Stimulated activated CD8-positive, alpha-beta memory T cell treated with anti-CD3 and anti-CD28 coated beads, Interleukin-4, amount 100 ng/mL, for 48 hours (primary cell): ENCODE data around the gene IL1R2.
"Not testable (repeated sequence)": the region's sequence is repeated elsewhere in the genome, so short reads cannot be mapped to it uniquely, and the experiment has no call there.

Source experiments
- DNase-seq: peaks from one replicate; pipeline ENCODE4 v3.0.0-alpha.2; 2020

Gene IL1R2

GRCh38 chr2:102063487-102063911 is 71.7 kb downstream of the IL1R2 start:
- no peak for DNase-seq

GRCh38 chr2:102063941-102064678 is 72.3 kb downstream of the IL1R2 start:
- peak; percentile 66 for DNase-seq

DNA sequence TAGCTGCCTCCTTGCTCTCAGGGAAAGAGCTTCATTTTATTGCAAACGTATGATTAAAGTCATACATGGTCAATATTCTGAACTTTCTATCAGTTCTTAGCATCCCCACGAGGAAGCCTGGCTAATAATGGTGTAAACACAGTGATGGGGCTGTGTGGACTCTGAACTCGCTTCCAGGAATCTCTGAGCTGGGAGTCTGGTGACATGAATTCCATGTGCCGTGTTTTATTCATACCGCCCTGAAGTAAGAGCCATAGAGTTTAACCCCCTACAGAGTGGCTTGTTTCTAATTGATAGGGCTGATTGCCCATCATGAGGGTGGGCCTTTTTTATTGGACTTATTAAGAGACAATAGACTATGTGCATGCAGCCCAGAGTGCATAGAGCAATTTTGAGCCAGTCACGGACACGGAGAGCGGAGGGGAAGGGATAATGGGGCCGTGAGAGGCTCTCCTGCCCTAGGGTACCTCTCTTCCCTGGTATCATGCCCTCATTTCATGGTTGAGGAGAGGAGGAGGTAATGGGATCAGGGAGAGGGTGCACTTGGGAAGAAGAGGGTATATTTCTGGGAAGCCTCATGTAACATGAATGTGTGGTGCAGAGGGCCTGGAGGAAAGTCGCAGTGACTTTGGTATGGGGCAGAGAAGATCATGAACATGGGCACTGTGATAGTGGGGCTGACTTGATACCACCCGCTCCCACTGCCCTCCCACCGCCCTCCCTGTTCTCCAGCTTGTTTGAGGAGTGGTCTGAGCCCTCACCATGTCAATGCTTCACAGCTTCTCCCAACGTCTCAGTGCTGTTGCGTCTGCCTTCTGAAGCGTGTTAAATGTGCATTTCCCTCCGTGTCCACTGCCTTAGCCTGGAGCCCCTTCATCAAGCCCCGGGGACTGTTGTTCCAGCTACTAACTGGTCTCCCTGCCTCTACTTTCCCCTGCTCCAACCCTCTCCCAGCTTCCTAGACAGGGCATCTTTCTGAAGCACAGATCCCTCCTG is 73.2 kb downstream of the IL1R2 start:
- no peak for DNase-seq

DNA sequence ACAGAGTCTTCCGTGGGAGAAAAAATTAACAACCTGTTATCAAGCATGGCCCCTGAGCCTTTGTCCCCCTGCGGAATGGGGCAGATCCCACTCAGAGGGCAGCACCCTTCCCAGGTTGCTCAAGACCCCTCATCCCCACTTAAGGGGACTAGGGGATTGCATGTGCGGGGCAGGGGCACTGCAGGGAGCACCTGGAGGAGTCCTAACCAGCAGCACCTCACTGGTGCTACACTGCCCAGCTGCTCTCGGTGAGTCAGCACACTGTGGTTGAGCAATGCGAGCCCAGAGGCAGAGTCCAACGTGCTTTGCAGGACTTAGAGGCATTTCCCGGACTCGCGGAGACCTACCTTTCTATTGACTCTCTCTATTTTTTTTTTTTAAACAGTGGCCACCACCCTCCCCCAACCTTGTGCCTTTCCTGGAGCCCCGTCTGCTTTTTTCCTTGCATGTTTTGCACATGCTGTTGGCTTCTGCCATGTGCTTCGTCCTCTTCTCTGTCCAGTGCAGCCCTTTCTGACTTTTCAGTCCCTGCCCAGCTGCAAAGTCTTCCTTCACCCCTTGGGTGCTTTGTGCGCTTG is 74.0 kb downstream of the IL1R2 start:
- no peak for DNase-seq

DNA sequence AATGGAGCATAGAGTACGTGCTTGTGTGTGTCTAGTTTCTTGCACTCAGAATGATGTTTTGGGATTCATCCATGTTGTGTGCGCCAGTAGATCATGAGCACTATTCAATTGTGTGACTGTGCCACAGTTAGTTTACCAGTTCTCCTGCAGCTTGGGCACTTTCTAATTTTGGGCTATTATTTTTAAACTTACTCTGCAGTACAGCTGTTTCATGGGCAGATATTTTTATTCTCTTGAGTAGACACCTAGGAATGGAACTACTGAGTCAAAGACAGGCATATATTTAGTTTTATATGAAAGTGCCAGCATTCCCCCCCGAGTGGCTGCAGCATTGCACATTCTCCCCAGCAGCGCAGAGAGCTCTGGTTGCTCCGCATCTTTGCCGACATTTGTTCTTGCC is 74.8 kb downstream of the IL1R2 start:
- no peak for DNase-seq

- DNase-seq: not testable (repeated sequence)
These were observed 76.4 kb downstream of the IL1R2 start for GRCh38 chr2:102068126-102068525.

- no peak for DNase-seq
These were observed 77.7 kb downstream of the IL1R2 start for GRCh38 chr2:102069311-102069974.

- no peak for DNase-seq
These were observed 78.4 kb downstream of the IL1R2 start for GRCh38 chr2:102070058-102070642.

DNA sequence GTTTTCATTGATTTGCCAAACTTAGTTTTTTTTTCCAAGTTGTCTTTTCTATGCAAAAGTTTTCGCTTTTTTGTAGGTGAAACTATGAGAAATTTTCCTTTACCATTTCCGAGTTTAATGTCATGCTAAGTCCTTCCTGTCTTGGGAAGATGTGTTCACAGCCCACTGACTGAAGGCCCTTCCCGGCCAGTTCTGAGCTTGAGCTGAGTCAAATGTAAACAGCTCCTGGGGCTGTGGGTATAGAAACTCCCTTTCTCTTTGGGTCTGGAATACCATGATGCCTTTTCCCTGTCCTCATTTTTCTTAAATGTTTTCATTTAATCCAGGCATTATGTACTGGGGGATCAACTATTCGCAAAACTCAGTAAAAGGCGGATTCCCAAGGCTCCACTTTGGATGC is 81.0 kb downstream of the IL1R2 start:
- DNase-seq: no peak

- no peak for DNase-seq
These were observed 81.5 kb downstream of the IL1R2 start for GRCh38 chr2:102073168-102073724.

DNA sequence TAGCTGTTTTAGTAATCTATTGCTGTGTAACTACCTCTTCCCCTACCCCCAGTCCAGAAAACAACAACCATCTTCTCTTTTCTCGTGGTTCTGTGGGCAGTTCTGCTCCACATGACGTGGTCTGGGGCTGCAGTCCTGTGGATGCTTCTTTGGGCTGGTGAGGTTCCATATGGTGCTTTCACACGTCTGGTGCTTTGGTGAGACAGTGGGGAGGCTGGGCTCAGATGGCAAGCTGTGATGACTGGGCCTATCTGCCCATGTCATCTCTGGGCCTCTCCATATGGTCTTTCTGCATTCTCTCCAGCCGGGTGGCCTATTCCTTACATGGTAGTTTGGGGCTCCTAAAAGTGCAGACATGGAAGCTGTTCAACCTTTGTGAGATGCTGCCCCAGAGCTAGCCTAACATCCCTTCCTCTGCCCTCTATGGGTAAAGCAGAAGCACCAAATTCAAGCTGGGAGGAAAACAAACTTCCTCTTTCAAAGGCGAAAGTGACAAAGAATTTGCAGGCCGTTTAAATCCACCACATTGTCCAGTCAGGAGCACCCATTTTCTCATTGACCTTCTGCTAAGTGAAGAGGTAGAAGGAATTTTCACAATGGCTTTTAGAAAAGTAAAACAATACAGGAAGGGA is 82.5 kb downstream of the IL1R2 start:
- no peak for DNase-seq

GRCh38 chr2:102075479-102075878 is 83.7 kb downstream of the IL1R2 start:
- DNase-seq: no peak

DNA sequence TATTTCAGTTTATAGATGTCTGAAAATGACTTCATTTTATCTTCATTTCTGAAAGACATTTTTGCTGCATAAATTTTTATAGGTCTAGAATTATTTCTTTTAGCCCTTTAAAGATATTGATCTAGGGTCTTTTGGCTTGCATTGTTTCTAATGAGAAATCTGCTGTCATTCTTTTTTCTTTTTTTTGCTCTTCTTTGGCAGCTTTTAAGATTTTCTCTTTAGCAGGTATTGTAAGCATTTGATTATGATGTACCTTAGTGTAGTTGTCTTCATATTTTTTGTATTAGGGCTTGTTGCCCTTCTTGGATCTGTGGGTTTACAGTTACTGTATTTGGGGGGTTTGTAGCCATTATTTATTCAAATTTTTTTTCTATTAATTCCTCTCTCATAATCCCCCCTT is 84.8 kb downstream of the IL1R2 start:
- no peak for DNase-seq
